ENCODE measurements around the gene DDX60. TPM values are rescaled to one million over a fixed set of nuclear protein-coding genes. Genes with fewer than 3 reads are reported as not detected.

DDX60 gene
- polyA plus RNA-seq, 1 donor from 2014 or later = not detected

DNA sequence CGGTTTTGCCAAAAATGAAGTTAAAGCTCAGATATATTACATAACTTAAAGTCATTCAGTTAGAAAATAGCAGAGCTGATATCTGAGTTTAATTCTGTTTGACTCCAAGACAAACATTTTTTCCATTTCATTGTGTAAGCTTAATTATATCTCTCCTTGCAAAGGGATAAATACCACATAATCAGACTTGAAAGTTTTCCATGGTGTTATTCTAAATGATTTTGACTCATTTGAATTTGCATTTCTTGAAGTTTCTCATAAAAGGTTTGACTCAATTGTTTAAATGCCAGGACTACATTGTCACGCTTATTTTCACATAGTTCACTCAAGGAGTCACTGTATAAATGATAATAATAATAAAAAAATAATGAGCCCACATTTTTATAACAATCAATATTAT, 39.4 kb upstream of the DDX60 start:
- no peak overlapping the region for H3K4me3 ChIP-seq (ENCODE audit: low read length)
- H2AFZ ChIP-seq (ENCODE audit: low read depth, low read length) = no peak overlapping the region
- no peaks in the 10 kb centered on the region for H3K36me3 ChIP-seq (ENCODE audit: insufficient read depth, low read length)
- no peak overlapping the region for H3K9ac ChIP-seq (ENCODE audit: low read length)
- no peaks in the 10 kb centered on the region for H4K20me1 ChIP-seq (ENCODE audit: insufficient read depth)
- H3K9me3 ChIP-seq (ENCODE audit: low read length) = no peaks in the 10 kb centered on the region
- TF ChIP-seq MXI1 (conservative IDR thresholded peaks at IDR 0.05; ENCODE audit: poor library complexity, severe bottlenecking) (no peak), EP300 (conservative IDR thresholded peaks at IDR 0.05; ENCODE audit: poor library complexity, severe bottlenecking) (no peak), TAF1 (IDR thresholded peaks at IDR 0.05; ENCODE audit: low read depth) (no peak), SMC3 (conservative IDR thresholded peaks at IDR 0.05; ENCODE audit: poor library complexity) (no peak), RAD21 (conservative IDR thresholded peaks at IDR 0.05) (no peak), EZH2 (IDR thresholded peaks at IDR 0.05; ENCODE audit: borderline replicate concordance, insufficient read depth, low read length, poor library complexity, severe bottlenecking) (no peak), POLR2AphosphoS5 (IDR thresholded peaks at IDR 0.05) (no peak)
- TF ChIP-seq, protein P1, sequence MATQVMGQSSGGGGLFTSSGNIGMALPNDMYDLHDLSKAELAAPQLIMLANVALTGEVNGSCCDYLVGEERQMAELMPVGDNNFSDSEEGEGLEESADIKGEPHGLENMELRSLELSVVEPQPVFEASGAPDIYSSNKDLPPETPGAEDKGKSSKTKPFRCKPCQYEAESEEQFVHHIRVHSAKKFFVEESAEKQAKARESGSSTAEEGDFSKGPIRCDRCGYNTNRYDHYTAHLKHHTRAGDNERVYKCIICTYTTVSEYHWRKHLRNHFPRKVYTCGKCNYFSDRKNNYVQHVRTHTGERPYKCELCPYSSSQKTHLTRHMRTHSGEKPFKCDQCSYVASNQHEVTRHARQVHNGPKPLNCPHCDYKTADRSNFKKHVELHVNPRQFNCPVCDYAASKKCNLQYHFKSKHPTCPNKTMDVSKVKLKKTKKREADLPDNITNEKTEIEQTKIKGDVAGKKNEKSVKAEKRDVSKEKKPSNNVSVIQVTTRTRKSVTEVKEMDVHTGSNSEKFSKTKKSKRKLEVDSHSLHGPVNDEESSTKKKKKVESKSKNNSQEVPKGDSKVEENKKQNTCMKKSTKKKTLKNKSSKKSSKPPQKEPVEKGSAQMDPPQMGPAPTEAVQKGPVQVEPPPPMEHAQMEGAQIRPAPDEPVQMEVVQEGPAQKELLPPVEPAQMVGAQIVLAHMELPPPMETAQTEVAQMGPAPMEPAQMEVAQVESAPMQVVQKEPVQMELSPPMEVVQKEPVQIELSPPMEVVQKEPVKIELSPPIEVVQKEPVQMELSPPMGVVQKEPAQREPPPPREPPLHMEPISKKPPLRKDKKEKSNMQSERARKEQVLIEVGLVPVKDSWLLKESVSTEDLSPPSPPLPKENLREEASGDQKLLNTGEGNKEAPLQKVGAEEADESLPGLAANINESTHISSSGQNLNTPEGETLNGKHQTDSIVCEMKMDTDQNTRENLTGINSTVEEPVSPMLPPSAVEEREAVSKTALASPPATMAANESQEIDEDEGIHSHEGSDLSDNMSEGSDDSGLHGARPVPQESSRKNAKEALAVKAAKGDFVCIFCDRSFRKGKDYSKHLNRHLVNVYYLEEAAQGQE (IDR thresholded peaks at IDR 0.05; ENCODE audit: borderline replicate concordance) = no peak
- TF ChIP-seq, protein P2, sequence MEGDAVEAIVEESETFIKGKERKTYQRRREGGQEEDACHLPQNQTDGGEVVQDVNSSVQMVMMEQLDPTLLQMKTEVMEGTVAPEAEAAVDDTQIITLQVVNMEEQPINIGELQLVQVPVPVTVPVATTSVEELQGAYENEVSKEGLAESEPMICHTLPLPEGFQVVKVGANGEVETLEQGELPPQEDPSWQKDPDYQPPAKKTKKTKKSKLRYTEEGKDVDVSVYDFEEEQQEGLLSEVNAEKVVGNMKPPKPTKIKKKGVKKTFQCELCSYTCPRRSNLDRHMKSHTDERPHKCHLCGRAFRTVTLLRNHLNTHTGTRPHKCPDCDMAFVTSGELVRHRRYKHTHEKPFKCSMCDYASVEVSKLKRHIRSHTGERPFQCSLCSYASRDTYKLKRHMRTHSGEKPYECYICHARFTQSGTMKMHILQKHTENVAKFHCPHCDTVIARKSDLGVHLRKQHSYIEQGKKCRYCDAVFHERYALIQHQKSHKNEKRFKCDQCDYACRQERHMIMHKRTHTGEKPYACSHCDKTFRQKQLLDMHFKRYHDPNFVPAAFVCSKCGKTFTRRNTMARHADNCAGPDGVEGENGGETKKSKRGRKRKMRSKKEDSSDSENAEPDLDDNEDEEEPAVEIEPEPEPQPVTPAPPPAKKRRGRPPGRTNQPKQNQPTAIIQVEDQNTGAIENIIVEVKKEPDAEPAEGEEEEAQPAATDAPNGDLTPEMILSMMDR (IDR thresholded peaks at IDR 0.05; ENCODE audit: poor library complexity, severe bottlenecking) = no peak
- no peaks in the 10 kb centered on the region for H3K27me3 ChIP-seq (ENCODE audit: insufficient read depth, low read depth, low read length)
- no peak overlapping the region for H3K27ac ChIP-seq (ENCODE audit: low read length)
- H3F3A ChIP-seq (ENCODE audit: insufficient read depth, low read length, poor library complexity, severe bottlenecking) = no peaks in the 10 kb centered on the region
- no peaks in the 10 kb centered on the region for H3K79me2 ChIP-seq (replicated peaks; ENCODE audit: insufficient read depth, low read length)
- H3K4me2 ChIP-seq (ENCODE audit: low read length) = no peak overlapping the region
- H3K9me2 ChIP-seq (ENCODE audit: insufficient read depth, low read length) = no peaks in the 10 kb centered on the region

DNA sequence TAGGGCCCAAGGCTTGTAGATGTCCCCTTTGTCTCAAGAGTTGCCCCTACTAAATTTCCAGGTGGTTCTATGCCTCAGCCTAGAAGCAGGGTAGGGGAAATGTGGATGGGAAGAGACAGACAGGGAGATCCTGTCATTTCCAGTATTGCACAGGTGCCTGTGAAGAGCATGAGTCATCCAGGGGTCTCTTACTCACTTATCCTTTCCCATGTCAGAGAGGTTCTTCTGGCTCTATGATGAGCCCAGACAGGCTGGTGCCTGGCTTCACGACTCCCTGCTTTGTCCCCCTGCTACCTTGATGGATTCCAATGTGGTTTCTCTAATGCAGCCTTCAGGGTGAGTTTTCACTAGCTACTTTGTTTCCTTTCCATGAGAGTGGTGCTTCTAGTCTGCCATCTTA, 35.2 kb upstream of the DDX60 start:
- Histone ChIP-seq H3K36me3 (ENCODE audit: insufficient read depth, low read length) (no peaks in the 10 kb centered on the region), H3K79me2 (replicated peaks; ENCODE audit: insufficient read depth, low read length) (no peaks in the 10 kb centered on the region), H2AFZ (ENCODE audit: low read depth, low read length) (no peak overlapping the region), H3K27ac (ENCODE audit: low read length) (no peak overlapping the region), H4K20me1 (ENCODE audit: insufficient read depth) (no peaks in the 10 kb centered on the region), H3K9ac (ENCODE audit: low read length) (no peak overlapping the region), H3K4me2 (ENCODE audit: low read length) (no peak overlapping the region), H3F3A (ENCODE audit: insufficient read depth, low read length, poor library complexity, severe bottlenecking) (no peaks in the 10 kb centered on the region), H3K9me2 (ENCODE audit: insufficient read depth, low read length) (no peaks in the 10 kb centered on the region), H3K4me3 (ENCODE audit: low read length) (no peak overlapping the region), H3K9me3 (ENCODE audit: low read length) (no peaks in the 10 kb centered on the region), H3K27me3 (ENCODE audit: insufficient read depth, low read depth, low read length) (no peaks in the 10 kb centered on the region)
- TF ChIP-seq POLR2AphosphoS5 (IDR thresholded peaks at IDR 0.05) (no peak), SMC3 (conservative IDR thresholded peaks at IDR 0.05; ENCODE audit: poor library complexity) (no peak), EZH2 (IDR thresholded peaks at IDR 0.05; ENCODE audit: borderline replicate concordance, insufficient read depth, low read length, poor library complexity, severe bottlenecking) (no peak), TAF1 (IDR thresholded peaks at IDR 0.05; ENCODE audit: low read depth) (no peak), EP300 (conservative IDR thresholded peaks at IDR 0.05; ENCODE audit: poor library complexity, severe bottlenecking) (no peak), RAD21 (conservative IDR thresholded peaks at IDR 0.05) (no peak)
- TF ChIP-seq, protein P2 (IDR thresholded peaks at IDR 0.05; ENCODE audit: poor library complexity, severe bottlenecking) = no peak
- TF ChIP-seq, protein P1 (IDR thresholded peaks at IDR 0.05; ENCODE audit: borderline replicate concordance) = no peak

Measured in neural cell (in vitro differentiated cells).